IPS-20b (cell line): ENCODE data around the gene SPATA2L.

Experiments used
- H3K27ac ChIP-seq: one replicate; pipeline ENCODE4 v1.5.1; 2013; ENCODE audit warnings: low read length
- H3K27me3 ChIP-seq: 2 replicates; pipeline ENCODE4 v1.6.1; 2013; ENCODE audit warnings: mild to moderate bottlenecking, low read length, inconsistent platforms; ENCODE audit not compliant: insufficient read depth
- H3K36me3 ChIP-seq: 2 replicates; pipeline ENCODE4 v1.6.1; 2013; ENCODE audit warnings: low read depth, mild to moderate bottlenecking, inconsistent platforms, low read length, moderate library complexity; ENCODE audit not compliant: insufficient read depth
- H3K4me1 ChIP-seq: 2 replicates; pipeline ENCODE4 v1.6.1; 2013; ENCODE audit warnings: mild to moderate bottlenecking, control low read depth, inconsistent platforms, low read length, moderate library complexity; ENCODE audit not compliant: insufficient read depth
- H3K4me3 ChIP-seq: 2 replicates; pipeline ENCODE4 v1.5.1; 2013; ENCODE audit warnings: mild to moderate bottlenecking, low read length, inconsistent platforms
- H3K9ac ChIP-seq: 2 replicates; pipeline ENCODE4 v1.6.1; 2013; ENCODE audit warnings: low read depth, mild to moderate bottlenecking, inconsistent platforms, low read length, moderate library complexity
- H3K9me3 ChIP-seq: 2 replicates; pipeline ENCODE4 v1.6.1; 2013; ENCODE audit warnings: mild to moderate bottlenecking, low read depth, low read length, inconsistent platforms; ENCODE audit not compliant: insufficient read depth

SPATA2L gene

GRCh38 chr16:89737341-89738071 lies 36.0 kb upstream of the SPATA2L start:
- Histone ChIP-seq H3K9ac (no peak overlapping the region), H3K4me1 (no peaks in the 10 kb centered on the region), H3K9me3 (no peaks in the 10 kb centered on the region), H3K27ac (no peak overlapping the region), H3K27me3 (no peaks in the 10 kb centered on the region), H3K4me3 (no peak overlapping the region), H3K36me3 (peaks cover 89% of the 10 kb centered on the region)

DNA sequence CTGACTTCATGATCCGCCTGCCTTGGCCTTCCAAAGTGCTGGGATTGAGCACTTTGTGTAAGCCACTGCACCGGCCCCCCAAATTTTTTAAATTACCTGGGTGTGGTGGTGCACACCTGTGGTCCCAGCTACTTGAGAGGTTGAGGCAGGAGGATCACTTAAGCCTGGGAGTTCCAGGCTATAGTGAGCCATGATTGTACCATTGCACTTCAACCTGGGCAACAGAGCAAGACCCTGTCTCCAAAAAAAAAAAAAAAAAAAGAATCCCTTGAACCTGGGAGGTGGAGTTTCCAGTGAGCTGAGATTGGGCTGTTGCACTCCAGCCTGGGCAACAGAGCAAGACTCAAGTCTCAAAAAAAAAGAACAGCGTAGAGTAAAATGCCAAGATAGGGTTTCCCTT lies 35.0 kb upstream of the SPATA2L start:
- Histone ChIP-seq H3K27me3 (no peaks in the 10 kb centered on the region), H3K36me3 (peaks cover 81% of the 10 kb centered on the region), H3K9me3 (no peaks in the 10 kb centered on the region), H3K4me1 (no peaks in the 10 kb centered on the region), H3K9ac (no peak overlapping the region), H3K27ac (no peak overlapping the region), H3K4me3 (no peak overlapping the region)

GRCh38 chr16:89733792-89734191 lies 32.3 kb upstream of the SPATA2L start:
- Histone ChIP-seq H3K27ac (no peak overlapping the region), H3K9ac (no peak overlapping the region), H3K4me1 (peaks cover 7% of the 10 kb centered on the region; the same call in 1 of the 2 replicates), H3K9me3 (no peaks in the 10 kb centered on the region), H3K36me3 (peaks cover 63% of the 10 kb centered on the region), H3K27me3 (no peaks in the 10 kb centered on the region; the same call in 1 of the 2 replicates), H3K4me3 (no peak overlapping the region)

DNA sequence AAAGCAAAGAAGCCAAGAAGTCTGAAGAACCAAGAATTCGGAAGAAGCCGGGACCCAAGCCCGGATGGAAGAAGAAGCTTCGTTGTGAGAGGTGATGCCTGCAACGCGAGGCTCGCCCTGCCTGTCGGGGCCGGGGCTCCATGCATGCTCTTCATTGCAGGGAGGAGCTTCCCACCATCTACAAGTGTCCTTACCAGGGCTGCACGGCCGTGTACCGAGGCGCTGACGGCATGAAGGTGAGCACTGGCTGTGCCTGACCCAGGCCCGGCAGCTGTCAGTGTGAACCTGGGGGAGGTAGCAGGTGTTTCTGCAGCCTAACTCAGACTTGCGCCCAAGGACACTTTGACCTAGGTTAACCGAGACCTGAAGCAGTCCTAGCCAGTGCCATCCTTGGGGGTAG lies 31.8 kb upstream of the SPATA2L start:
- Histone ChIP-seq H3K9me3 (no peaks in the 10 kb centered on the region), H3K27me3 (no peaks in the 10 kb centered on the region; the same call in 1 of the 2 replicates), H3K27ac (no peak overlapping the region), H3K9ac (no peak overlapping the region), H3K36me3 (peaks cover 58% of the 10 kb centered on the region), H3K4me3 (no peak overlapping the region), H3K4me1 (peaks cover 7% of the 10 kb centered on the region; the same call in 1 of the 2 replicates)

- H3K4me3 ChIP-seq, result no peak overlapping the region
- H3K9me3 ChIP-seq, result no peaks in the 10 kb centered on the region
- no peak overlapping the region for H3K27ac ChIP-seq
- peaks cover 7% of the 10 kb centered on the region; the same call in 1 of the 2 replicates for H3K4me1 ChIP-seq
- no peaks in the 10 kb centered on the region; the same call in 1 of the 2 replicates for H3K27me3 ChIP-seq
- no peak overlapping the region for H3K9ac ChIP-seq
- peaks cover 54% of the 10 kb centered on the region for H3K36me3 ChIP-seq
Measured at GRCh38 chr16:89732918-89733242, 31.4 kb upstream of the SPATA2L start.

- Histone ChIP-seq H3K4me1 (peaks cover 7% of the 10 kb centered on the region; the same call in 1 of the 2 replicates), H3K9ac (no peak overlapping the region), H3K9me3 (no peaks in the 10 kb centered on the region), H3K36me3 (peaks cover 48% of the 10 kb centered on the region), H3K27ac (no peak overlapping the region), H3K27me3 (no peaks in the 10 kb centered on the region; the same call in 1 of the 2 replicates), H3K4me3 (no peak overlapping the region)
Measured at GRCh38 chr16:89732142-89732917, 30.8 kb upstream of the SPATA2L start.

DNA sequence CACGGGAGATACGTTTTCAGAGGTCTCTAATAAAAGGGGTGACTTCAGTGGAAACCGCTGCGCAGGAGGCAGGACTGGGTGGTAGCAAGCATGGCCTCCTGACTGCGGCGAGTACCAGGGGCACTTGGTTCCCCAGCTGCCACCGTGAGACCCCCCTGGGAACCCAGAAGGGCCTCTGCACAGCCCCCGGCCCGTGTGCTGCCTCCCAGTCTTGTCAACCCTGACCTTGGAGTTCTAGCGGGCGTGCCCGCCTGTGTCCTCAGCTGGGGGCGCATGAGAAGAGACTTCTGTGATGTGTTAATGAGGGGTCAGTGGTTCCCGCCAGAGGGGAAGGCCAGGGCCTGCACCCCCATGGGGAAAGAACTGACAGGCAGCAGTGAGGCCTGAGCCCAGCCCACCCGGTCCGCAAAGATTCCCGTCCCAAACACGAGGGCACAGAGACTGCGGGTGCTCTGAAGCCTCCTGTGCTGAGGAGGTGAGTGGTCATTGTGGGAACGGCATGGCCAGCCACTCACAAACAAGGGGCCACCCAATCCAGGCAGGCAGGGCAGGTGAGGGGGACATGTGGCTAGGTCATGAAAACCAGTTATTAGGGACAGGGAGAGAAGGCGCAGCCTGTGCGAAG lies 29.2 kb upstream of the SPATA2L start:
- peaks cover 4% of the 10 kb centered on the region; the same call in 1 of the 2 replicates for H3K27me3 ChIP-seq
- H3K4me3 ChIP-seq, result no peak overlapping the region
- H3K4me1 ChIP-seq, result peaks cover 7% of the 10 kb centered on the region; the same call in 1 of the 2 replicates
- no peak overlapping the region for H3K27ac ChIP-seq
- peaks cover 36% of the 10 kb centered on the region for H3K36me3 ChIP-seq
- H3K9me3 ChIP-seq, result no peaks in the 10 kb centered on the region
- no peak overlapping the region for H3K9ac ChIP-seq

- Histone ChIP-seq H3K27ac (no peak overlapping the region), H3K9me3 (no peaks in the 10 kb centered on the region), H3K4me3 (no peak overlapping the region), H3K4me1 (peaks cover 7% of the 10 kb centered on the region; the same call in 1 of the 2 replicates), H3K9ac (no peak overlapping the region), H3K27me3 (peaks cover 4% of the 10 kb centered on the region; the same call in 1 of the 2 replicates), H3K36me3 (peaks cover 30% of the 10 kb centered on the region)
Measured at GRCh38 chr16:89729863-89730593, 28.5 kb upstream of the SPATA2L start.

GRCh38 chr16:89729293-89729692 lies 27.8 kb upstream of the SPATA2L start:
- Histone ChIP-seq H3K9ac (no peak overlapping the region), H3K36me3 (peaks cover 23% of the 10 kb centered on the region), H3K4me3 (no peak overlapping the region), H3K9me3 (no peaks in the 10 kb centered on the region), H3K4me1 (peaks cover 7% of the 10 kb centered on the region; the same call in 1 of the 2 replicates), H3K27me3 (peaks cover 6% of the 10 kb centered on the region; the same call in 1 of the 2 replicates), H3K27ac (no peak overlapping the region)

DNA sequence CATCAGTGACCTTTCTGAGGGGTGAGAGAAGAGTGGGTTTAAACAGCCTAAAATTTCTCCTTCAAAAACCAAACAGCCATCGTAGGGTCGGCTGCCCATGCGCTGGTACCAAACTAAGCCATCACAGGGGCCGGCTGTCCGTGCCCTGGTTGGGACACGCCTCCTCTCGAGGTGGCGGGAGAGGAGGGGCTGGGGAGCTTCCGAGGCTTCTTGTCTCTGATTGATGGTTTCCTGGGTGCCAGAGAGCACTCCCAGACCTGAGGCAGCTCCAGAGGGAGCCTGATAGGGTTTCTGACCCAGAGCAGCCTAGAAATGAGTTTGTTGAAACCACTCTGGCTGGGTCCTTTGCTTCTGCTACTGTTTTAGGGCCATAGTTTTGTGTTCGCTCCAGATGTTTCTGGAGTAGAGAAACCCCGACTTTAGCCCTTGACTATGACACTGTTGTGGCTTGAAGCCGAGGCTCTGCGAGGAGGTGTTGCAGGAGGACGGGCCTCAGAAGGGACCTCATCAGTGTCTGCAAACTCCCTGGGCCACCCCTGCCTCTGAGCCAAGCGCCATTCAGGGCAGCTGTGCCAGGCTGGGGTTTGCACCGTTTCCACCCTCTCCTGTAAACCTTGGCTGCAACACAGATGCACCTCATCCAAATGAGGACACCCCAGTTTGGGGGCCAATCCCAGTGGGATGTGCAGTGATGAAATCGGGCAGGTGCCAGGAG lies 26.1 kb upstream of the SPATA2L start:
- Histone ChIP-seq H3K27me3 (peaks cover 23% of the 10 kb centered on the region), H3K27ac (no peak overlapping the region), H3K4me1 (peaks cover 7% of the 10 kb centered on the region; the same call in 1 of the 2 replicates), H3K36me3 (peaks cover 18% of the 10 kb centered on the region), H3K9ac (no peak overlapping the region), H3K9me3 (no peaks in the 10 kb centered on the region), H3K4me3 (no peak overlapping the region)
